ENCODE data around the gene ARHGAP15.

Gene ARHGAP15

DNA sequence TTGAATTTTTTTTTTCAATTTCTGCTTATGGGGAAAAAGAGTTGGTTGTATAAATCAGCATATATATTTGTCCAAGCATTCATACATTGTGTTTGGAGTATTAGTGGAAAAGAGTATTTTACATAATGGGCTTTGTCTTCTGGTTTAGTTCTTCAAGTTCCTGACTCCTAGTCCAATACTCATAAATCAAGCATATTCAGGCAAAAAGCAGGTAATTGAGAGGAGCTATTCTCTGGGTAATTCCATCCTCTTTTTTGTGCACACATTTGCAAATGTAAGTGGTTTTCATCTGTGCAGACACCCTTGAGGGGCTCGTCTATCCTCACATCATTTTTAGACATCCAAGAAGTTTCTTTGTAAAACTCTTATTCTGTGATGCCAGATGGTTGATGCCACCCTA, 337.2 kb downstream of the ARHGAP15 start:
- DNase-seq, result no peak

GRCh38 chr2:143467011-143467410, 337.8 kb downstream of the ARHGAP15 start:
- no peak for DNase-seq

DNA sequence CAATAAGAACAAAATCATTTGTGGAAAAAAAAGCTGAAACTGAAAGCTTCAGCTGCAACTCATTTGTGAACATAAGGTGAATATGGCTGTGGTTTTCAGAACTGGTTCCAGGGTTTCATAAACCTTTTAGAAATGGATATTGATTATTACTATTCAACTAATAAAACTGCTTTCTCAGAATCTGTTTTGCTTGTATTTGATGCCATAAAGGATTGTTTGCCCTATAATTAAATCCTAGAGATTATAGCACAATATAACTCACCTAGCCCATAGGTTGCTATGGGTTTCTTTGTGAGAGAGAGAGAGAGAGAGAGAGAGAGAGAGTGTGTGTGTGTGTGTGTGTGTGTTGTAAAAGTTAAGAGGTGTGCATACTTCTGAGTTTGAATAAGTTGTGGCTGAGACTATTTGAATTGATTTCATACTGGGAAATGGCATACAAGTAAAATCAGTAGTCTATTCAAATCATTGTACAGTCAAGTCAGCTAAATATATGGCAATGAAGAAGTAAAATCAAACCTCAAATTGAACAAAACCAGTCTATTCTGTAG, 339.2 kb downstream of the ARHGAP15 start:
- DNase-seq, result no peak

DNA sequence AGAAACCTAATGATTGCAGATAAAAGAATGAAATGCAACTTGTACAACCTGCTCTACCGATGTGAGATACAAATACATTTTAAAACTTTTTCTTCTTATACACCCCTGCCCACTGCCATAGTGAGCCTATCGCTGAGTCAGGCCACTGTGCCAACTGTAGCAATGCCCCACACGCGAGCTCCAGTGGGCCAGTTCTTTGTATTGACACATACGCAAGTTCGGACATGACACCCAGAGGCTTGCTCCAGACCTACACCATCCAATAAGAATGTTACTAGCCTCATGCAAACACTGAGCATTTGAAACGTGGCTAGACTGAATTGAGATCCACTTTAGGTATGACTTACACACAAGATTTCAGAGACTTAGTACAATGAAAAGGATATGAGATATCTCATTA, 340.1 kb downstream of the ARHGAP15 start:
- no peak for DNase-seq

GRCh38 chr2:143471550-143471949, 342.3 kb downstream of the ARHGAP15 start:
- no peak for DNase-seq

GRCh38 chr2:143473216-143473615, 344.0 kb downstream of the ARHGAP15 start:
- DNase-seq, result no peak

DNA sequence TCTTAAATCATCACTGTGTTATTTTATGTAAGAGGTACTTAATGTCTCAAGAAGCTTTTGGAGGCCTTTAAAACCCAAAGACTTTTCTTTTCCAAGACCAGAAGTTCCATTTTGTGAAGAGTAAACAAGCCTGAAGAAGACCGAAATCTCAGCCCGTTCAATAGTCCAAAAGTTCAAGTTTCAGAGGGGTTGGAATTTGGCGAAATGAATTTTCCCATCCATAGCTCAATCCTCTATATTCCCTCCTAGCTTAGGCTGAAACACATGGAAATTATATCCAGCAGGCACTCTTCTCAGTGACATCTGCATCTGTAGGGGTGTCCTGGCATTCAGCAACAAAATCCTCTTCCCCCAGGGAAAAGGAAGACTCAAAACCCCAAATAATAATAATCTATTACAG, 344.6 kb downstream of the ARHGAP15 start:
- DNase-seq, result no peak

- DNase-seq, result no peak
These were observed 345.4 kb downstream of the ARHGAP15 start for GRCh38 chr2:143474586-143474985.

DNA sequence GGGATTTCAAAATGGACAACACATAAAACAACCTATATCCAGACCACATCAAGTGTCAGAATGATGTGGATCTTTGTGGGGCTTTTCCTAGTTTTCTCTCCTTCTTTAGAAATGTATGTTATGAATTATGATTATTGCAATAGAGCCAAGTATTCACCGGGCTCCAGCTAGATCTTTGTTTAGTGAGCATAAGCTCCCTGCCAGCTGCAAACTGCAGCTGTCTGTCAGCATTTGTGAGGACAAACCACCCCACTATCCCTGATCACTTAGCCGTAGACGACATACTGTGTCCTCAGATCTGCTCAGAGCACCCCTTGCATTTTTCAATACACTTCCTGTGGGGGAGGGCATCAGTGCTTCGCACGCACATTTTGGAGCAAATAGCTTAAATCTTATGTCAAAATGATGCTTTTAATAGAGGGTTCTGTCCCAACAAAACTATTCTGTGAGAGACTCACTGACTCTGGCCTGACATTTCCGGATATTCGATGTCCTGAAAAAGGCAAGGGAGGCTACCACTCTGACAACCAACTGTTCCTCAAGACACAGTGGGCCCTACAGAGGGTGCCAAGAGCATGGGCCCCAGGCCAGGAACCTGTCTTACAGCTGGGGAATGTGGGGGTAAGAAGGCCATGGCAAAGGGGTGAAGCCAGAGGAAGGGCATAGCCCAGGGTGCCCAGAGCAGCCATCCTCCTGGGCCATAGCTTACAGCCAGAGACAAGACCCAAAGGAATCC, 346.0 kb downstream of the ARHGAP15 start:
- no peak for DNase-seq

GRCh38 chr2:143476336-143477087, 347.3 kb downstream of the ARHGAP15 start:
- no peak for DNase-seq

- DNase-seq, result no peak
These were observed 348.7 kb downstream of the ARHGAP15 start for GRCh38 chr2:143477714-143478443.

GRCh38 chr2:143480086-143480485, 350.9 kb downstream of the ARHGAP15 start:
- no peak for DNase-seq

GRCh38 chr2:143480601-143481236, 351.5 kb downstream of the ARHGAP15 start:
- no peak for DNase-seq

GRCh38 chr2:143481237-143481623, 352.0 kb downstream of the ARHGAP15 start:
- DNase-seq, result no peak

DNA sequence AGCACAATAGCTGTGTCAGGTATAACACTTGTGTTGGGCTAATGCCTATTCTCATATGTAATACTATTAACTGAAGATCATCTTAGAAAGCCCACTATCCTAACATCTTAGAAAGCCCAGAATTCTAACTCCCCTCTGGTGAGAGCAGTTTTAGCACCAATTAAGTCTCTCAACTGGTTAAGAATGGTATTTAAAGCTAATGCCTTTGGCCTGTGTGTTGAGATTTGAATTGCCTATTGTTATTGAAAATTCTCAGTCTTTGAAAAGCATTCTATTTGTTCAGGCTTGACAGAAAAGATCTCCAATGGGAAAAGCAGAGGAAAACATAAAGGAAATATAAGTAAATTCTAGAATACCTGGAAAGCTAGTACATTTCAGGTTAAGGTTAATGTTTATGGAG, 352.5 kb downstream of the ARHGAP15 start:
- no peak for DNase-seq

GRCh38 chr2:143482316-143482715, 353.1 kb downstream of the ARHGAP15 start:
- DNase-seq, result no peak

DNA sequence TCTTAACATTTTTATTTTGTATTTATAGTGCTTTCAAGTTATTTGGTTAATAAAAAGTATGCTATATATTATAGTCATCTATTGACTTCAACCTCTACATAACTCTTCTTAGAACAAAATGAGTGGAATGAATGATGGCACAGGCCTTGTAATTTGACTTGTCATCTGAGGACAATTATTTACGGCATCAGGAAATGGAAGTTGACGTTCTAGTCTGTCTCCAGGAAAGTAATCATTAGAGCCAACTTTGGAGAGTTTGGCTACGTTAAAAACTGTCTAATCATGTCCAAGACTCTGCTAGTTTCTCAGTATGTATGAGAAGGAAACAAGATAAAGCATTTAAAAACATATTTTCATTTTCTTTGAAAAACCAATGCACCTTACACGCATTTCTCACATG, 353.6 kb downstream of the ARHGAP15 start:
- DNase-seq, result no peak

DNA sequence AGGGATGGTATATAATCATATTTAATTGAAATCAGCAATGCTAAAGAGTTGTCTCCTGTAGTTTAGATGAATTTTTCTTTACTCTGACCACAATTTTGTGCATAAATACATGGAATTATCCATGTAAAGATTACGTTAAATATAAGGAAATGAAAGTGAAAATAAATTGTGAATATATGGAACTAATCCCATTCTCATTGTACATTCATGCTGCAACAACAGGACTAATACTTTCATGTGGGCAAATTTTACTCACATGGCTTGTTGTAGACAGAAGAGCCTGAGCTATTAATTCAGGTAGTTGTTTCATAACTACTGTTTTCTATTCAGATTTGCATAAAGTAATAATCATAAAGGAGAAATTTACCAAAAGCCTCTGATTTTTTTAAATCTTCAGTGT, 357.8 kb downstream of the ARHGAP15 start:
- DNase-seq, result no peak

DNA sequence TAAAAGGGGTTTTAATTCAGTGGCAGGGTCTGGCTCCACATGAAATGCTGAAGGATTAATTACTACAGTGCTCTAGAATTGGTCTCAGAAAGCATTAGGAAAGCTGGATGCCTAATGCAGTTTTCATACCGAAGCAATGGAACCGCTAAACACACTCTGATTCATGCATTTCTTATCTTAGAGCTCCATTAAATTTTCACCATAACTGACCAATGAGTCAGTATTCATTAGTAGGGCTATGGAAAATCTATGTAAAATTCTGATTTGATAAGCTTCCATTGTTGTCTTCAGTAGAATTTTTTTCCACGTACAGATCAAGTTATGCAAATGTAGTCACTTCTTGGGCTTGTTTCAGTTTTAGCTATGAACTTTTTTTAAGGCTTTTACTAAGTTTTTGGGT, 359.9 kb downstream of the ARHGAP15 start:
- no peak for DNase-seq

DNA sequence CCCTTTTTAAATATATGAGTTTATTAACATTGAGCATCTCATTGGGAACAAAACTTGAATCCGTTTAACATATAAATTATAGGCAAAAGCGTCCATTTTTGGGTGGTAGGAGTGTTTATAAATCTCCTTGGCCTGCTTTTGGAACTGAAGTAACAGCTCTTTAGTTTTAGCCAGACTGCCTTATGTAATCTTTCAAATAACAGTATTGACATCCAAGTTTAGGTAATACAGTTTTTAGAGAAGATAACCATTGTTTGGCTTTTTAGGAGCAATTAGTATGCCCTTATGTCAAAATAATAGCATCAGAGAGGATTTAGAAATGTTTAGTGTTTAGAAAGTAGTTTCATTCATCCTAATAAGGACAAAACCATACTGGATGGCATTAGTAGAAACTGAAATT, 361.9 kb downstream of the ARHGAP15 start:
- DNase-seq, result no peak

- no peak for DNase-seq
These were observed 364.1 kb downstream of the ARHGAP15 start for GRCh38 chr2:143493339-143493738.

GRCh38 chr2:143497726-143498125, 368.5 kb downstream of the ARHGAP15 start:
- DNase-seq, result no peak

DNA sequence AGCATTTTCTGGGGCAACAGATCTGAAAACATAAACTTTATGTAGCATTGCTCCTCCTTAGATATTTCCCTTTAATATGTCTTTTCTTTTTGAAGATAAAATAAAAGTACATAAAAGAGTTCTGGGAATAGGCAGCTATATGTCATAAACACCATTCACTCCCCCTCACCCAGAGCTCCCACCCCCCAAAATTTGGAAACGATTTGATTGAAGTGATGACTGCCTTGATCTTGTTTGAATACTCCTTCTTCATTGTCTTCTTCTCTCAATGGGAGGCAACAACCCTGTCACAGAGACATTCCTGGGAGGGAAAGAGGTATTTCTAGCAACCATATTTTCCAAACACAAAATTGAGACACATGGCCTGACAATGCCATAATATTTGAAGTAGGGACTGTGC, 369.3 kb downstream of the ARHGAP15 start:
- DNase-seq, result no peak
